ENCODE data around the gene SYNDIG1L.

GRCh38 chr14:74382231-74382630 lies 43.8 kb downstream of the SYNDIG1L start:
- TF ChIP-seq POLR2A (IDR thresholded peaks at IDR 0.05; ENCODE audit: low read depth, low read length) = no peak
- no peak for TF ChIP-seq EZH2 (IDR thresholded peaks at IDR 0.05; ENCODE audit: borderline replicate concordance, low read depth, low read length, severe bottlenecking)
- TF ChIP-seq POLR2AphosphoS5 (IDR thresholded peaks at IDR 0.05; ENCODE audit: insufficient read depth, low read depth, low read length) = no peak
- TF ChIP-seq, protein P1, sequence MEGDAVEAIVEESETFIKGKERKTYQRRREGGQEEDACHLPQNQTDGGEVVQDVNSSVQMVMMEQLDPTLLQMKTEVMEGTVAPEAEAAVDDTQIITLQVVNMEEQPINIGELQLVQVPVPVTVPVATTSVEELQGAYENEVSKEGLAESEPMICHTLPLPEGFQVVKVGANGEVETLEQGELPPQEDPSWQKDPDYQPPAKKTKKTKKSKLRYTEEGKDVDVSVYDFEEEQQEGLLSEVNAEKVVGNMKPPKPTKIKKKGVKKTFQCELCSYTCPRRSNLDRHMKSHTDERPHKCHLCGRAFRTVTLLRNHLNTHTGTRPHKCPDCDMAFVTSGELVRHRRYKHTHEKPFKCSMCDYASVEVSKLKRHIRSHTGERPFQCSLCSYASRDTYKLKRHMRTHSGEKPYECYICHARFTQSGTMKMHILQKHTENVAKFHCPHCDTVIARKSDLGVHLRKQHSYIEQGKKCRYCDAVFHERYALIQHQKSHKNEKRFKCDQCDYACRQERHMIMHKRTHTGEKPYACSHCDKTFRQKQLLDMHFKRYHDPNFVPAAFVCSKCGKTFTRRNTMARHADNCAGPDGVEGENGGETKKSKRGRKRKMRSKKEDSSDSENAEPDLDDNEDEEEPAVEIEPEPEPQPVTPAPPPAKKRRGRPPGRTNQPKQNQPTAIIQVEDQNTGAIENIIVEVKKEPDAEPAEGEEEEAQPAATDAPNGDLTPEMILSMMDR (IDR thresholded peaks at IDR 0.05; ENCODE audit: extremely low read depth in 1 of 2, insufficient read depth in 1 of 2, low read depth in 1 of 2, low read length in 2 of 2) = no peak
- TF ChIP-seq MAX (IDR thresholded peaks at IDR 0.05; ENCODE audit: insufficient read depth, insufficient read length) = no peak
- no peak for TF ChIP-seq MYC (IDR thresholded peaks at IDR 0.05; ENCODE audit: low read depth, low read length)
- no peak for TF ChIP-seq JUN (IDR thresholded peaks at IDR 0.05; ENCODE audit: borderline replicate concordance, insufficient read depth, insufficient read length, low read depth)
